HG03378 (cell line): ENCODE data around the gene CFAP77.

Experiments
- ATAC-seq: cut with Tn5 transposase; IDR thresholded peaks from one replicate; pipeline ENCODE4 v1.9.1; 2021; ENCODE audit warnings: mild to moderate bottlenecking, moderate library complexity; ENCODE audit not compliant: unreplicated experiment

The CFAP77 gene

GRCh38 chr9:132447346-132447745 is 37.3 kb downstream of the CFAP77 start:
- ATAC-seq = no peak

GRCh38 chr9:132447902-132448301 is 37.9 kb downstream of the CFAP77 start:
- no peak for ATAC-seq

DNA sequence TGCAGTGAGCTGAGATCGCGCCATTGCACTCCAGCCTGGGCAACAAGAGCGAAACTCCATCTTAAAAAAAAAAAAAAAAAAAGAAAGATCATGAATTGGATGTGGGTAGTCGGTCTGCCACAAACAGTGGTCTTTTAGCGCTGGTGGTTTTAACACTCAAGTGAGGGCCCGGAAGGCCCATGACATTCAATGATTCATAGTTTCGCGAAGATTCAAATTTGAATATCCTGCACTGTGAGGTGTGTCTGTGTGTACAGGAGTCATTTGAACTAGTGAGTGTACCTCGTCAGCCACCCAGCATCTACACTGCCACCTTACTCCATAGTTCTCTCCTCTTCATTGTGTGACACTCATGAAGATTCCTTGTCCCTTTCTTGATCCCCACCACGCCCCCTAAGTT is 41.3 kb downstream of the CFAP77 start:
- ATAC-seq = no peak

DNA sequence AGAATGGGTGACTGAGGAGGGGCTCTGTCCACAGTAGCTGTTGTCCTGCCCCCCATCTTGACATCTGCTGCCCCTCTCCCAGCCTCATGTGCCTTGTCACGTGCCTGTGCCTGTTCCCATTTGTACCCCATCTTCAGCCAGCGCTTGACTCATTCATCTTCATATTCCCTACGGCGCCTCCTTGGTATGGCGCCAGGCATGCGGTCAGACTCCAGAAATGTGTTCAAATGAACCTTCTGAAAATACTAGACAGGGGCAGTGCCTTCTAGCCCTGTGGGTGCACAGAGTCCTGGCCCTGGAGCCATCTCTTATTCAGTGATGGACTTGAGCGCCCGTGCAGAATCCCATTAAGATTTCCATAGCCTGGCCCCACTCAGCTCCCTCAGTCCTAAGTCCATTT is 46.2 kb downstream of the CFAP77 start:
- ATAC-seq = no peak

DNA sequence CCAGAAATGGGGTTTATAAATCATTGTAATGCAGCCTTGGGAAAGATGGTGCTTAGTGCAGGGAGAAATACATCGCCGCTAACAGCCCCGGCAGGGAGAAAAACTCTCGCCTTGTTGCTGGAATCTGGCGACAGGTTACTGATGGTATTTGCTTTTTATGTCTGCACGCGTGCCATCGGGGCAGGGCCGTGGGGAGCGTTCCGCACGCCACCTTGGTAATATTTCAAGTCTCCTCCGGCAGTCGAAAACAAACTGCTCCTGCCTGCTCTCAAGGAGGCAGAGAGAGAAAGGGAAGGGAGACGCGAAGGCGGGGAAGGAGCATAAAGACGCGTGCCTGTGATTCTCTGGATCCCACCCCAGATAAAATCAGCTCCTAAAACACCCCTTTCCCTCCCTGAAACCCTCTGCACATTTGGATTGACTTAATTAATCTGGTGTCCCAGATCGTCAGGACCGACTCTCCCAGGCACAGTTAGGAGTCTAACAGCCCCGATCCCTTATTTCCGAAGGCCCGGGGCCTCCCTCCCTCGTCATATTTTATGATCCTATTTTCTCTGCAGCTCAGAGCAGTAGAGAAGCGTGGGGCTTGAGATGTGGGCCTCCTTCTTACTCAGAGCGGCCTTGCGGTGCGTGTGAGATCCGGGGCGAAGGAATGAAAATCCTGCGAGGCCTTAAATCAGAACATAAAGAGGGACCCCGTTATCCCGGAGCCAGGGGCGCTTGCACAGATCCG is 47.7 kb downstream of the CFAP77 start:
- no peak for ATAC-seq

GRCh38 chr9:132458432-132458831 is 48.4 kb downstream of the CFAP77 start:
- no peak for ATAC-seq

DNA sequence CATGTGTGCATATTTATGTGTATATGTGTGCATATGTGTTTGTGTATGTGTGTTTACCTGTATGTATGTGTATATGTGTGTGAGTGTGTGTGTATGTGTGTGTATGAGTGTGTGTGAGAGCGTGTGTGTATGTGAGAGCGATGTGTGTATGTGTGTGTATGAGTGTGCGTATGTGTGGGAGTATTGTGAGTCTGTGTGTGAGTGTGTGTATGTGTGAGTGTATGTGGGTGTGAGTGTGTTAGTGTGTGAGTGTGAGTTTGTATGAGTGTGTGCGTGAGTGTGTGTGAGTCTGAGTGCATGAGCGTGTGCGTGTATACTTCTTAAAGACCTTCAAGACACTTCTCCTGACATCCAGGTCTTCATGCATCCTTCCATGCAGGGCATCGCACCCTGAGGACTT is 49.6 kb downstream of the CFAP77 start:
- no peak for ATAC-seq

- no peak for ATAC-seq
Observed at GRCh38 chr9:132460240-132460639, 50.2 kb downstream of the CFAP77 start.

- ATAC-seq = no peak
Observed at GRCh38 chr9:132461281-132461896, 51.4 kb downstream of the CFAP77 start.

DNA sequence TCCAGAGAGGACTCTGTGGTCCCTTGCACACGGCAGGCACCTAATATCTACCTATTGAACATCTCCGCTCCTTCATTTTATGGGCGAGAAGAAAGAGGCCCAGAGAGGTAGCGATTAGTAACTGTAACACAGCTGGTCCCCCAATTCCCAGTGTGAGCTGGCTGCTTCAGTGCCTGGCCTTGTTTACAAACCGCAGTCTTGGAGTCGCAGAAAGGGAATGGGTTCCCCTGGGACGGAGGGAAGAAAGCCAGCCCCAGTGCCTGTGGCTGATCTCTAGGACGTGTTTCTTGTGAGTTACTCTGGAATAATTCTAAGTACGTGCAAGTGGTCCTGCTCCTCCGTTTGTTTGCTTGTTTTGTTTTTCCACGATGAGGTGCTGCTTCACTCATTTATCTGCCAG is 52.0 kb downstream of the CFAP77 start:
- no peak for ATAC-seq

GRCh38 chr9:132464547-132464946 is 54.5 kb downstream of the CFAP77 start:
- ATAC-seq = no peak

DNA sequence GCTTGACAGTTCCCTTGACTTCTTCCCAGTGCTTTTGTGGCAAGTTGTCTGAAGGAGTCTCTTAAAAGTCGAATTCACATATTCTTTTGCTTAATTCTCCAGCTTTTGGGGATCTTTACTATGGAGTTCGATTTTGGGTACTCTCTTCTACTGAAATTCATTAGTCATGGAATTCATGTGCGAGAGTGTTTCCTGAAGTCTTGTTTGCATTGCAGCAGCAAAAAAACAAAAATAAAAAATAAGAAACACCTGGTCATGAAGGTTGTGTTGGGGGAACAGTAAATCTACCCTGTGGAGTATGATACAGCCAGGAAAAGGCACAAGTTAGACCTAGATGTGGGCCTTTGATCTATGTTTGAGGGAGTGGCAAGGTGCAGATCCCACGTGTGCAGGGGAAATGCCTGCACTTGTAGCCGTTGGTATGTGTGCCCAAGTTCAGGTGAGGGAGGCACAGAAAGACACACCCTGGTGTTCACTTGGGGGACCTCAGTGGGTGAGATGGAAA is 55.2 kb downstream of the CFAP77 start:
- no peak for ATAC-seq

DNA sequence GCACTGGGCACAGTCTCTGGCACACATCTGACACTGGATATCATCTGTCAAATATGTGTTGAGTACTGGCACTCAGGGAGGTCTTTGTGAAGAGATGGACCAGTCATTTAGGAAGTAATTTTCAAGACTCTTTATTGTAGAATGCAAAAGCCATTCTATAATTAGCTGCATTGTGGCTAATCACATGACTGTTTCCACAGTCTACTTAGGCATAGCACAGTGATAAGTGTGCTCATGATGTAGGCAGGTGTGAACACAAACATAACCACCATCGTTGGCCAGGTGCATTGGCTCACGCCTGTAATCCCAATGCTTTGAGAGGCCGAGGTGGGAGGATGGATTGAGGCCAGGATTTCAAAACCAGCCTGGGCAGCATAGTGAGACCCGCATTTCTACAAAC is 62.2 kb downstream of the CFAP77 start:
- ATAC-seq = no peak

GRCh38 chr9:132472599-132472998 is 62.6 kb downstream of the CFAP77 start:
- no peak for ATAC-seq

GRCh38 chr9:132474253-132474652 is 64.2 kb downstream of the CFAP77 start:
- ATAC-seq = no peak

DNA sequence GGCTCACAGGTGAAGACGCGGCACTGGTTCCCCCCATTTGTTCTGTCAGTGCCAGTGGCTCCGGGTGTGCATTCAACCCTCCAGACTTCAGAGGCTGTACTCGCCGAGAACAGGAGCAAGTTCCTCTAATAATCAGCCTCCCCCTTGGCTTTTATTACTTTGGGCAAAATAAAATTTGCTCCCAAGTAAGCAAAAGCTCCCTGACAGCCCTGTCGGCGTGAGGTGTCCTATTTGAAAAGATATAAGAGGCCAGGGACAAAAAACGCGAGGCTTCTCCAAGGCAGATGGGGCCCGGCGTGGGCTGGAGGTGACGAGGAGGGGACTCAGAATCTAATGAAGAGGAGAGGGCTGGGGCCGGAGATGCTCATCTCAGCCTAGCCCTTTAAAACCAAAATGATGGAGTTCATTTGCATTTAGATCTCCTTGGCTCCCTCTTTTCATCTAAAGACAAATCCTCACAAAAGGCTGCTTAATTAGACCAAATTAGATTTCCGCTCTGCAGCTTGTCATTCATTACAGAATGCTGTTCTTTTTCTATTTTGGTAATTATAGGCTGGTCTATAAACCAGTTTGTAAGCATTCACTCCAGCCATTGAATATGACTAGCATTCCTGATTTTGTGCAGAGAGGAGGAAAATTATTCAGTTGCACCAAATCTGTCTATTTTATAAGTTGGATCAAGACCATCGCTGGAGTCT is 68.5 kb downstream of the CFAP77 start:
- no peak for ATAC-seq

DNA sequence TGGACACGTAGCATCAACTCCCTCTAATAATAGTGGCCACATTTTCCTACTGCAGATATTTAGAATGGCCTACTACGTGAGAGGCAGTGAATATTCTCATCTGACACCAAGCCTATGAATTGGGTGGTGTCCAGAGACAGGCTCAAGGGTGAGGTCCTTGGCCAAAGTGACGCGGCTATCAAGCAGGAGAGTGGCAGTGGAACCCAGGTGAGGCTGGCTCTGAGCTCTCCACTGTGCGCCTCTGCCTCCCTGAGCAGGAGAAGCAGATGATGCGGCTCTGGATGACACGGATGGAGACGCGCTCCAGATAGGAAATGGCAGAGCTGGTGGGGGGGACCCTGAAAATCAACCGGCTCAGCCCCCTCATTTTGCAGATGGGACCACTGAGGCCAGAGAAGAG is 69.7 kb downstream of the CFAP77 start:
- no peak for ATAC-seq

DNA sequence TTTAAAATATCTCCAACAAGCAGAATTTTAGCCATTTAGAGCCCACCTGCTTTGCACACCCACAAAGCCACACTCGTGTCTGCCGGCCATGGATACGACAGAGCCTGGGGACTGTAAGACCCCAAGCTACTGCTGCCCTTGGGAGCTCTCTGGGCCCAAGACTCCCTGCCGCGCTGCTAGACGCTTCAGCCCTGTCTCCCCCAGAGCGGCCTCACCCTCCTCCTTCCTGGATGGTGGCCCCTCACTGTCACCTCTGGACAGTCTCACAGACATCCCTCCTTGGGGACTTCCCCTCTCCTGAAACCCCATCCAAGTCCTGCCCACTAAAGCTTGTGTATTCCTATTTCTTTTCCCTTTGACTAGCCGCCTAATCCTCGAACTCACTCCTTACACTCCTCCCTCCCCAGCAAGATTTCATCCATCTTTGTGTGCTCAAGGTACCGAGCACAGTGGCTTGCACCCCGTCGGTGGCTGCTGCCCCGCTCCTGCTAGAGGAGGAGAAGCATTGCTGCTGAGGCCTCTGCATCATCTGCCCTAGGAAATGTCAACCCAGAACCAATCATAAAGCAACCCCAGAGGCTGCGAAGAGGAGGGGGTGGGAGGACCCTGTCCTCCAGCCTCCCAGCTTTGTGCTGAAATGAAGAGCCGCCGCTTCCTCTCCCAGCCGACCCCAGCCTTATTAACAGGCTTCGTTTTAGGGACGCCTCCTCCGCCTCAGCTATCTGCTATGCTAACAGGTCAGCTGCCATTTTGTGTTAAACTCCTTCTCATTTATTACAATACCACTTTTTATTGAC is 71.2 kb downstream of the CFAP77 start:
- no peak for ATAC-seq

- no peak for ATAC-seq
Observed at GRCh38 chr9:132482196-132482813, 72.3 kb downstream of the CFAP77 start.

- ATAC-seq = no peak
Observed at GRCh38 chr9:132485393-132485792, 75.4 kb downstream of the CFAP77 start.
